NT2/D1 (cell line): Measurements from ENCODE around the gene PDIA6.
A peak's percentile ranks its signal among the peaks of the same experiment; 100 is the strongest.

ENCODE experiments used
- DNase-seq: peaks from one replicate; pipeline ENCODE4 v3.0.0-alpha.2; 2011; ENCODE audit warnings: low read depth, low spot score
- H3K27me3 ChIP-seq: 2 replicates; pipeline ENCODE4 v1.6.0; 2011; ENCODE audit warnings: mild to moderate bottlenecking; ENCODE audit not compliant: insufficient read length, insufficient read depth
- H3K36me3 ChIP-seq: 2 replicates; pipeline ENCODE4 v1.6.1; 2011; ENCODE audit warnings: mild to moderate bottlenecking, low read length, mixed read lengths; ENCODE audit not compliant: insufficient read depth, insufficient read length
- H3K4me1 ChIP-seq: 2 replicates; pipeline ENCODE4 v1.5.1; 2011; ENCODE audit not compliant: insufficient read depth, insufficient read length
- H3K4me3 ChIP-seq: 2 replicates; pipeline ENCODE4 v1.5.1; 2011; ENCODE audit warnings: low read depth; ENCODE audit not compliant: insufficient read length
- H3K9ac ChIP-seq: 2 replicates; pipeline ENCODE4 v1.6.0; 2011; ENCODE audit warnings: low read depth; ENCODE audit not compliant: insufficient read length
- H3K9me3 ChIP-seq: 2 replicates; pipeline ENCODE4 v1.5.1; 2011; ENCODE audit warnings: mild to moderate bottlenecking, low read length; ENCODE audit not compliant: insufficient read depth
- SUZ12 ChIP-seq: IDR thresholded peaks from 2 replicates; pipeline ENCODE4 v1.6.1; 2011; ENCODE audit not compliant: insufficient read length, insufficient read depth; ENCODE audit errors: extremely low read depth
- YY1 ChIP-seq: IDR thresholded peaks from 2 replicates; pipeline ENCODE4 v1.6.1; 2011; ENCODE audit not compliant: insufficient read length, insufficient read depth
- ZNF274 ChIP-seq: IDR thresholded peaks from 2 replicates; pipeline ENCODE4 v1.6.1; 2011; ENCODE audit warnings: mild to moderate bottlenecking, low read depth, low read length

PDIA6 gene

GRCh38 chr2:10847008-10847407 is 34.4 kb upstream of the PDIA6 start:
- peaks cover 4% of the 10 kb centered on the region; the same call in 1 of the 2 replicates for H3K9me3 ChIP-seq
- TF ChIP-seq YY1 (no peak), SUZ12 (no peak), ZNF274 (no peak)
- peaks cover 4% of the 10 kb centered on the region for H3K4me1 ChIP-seq
- H3K4me3 ChIP-seq = no peak overlapping the region
- H3K9ac ChIP-seq = no peak overlapping the region
- H3K36me3 ChIP-seq = no peaks in the 10 kb centered on the region
- H3K27me3 ChIP-seq = no peaks in the 10 kb centered on the region
- no peak for DNase-seq

- DNase-seq = no peak
- Histone ChIP-seq H3K27me3 (no peaks in the 10 kb centered on the region), H3K9ac (no peak overlapping the region), H3K36me3 (no peaks in the 10 kb centered on the region), H3K4me3 (no peak overlapping the region), H3K4me1 (peaks cover 4% of the 10 kb centered on the region), H3K9me3 (peaks cover 4% of the 10 kb centered on the region; the same call in 1 of the 2 replicates)
- TF ChIP-seq SUZ12 (no peak), YY1 (no peak), ZNF274 (no peak)
Observed at GRCh38 chr2:10846110-10846861, 33.7 kb upstream of the PDIA6 start.

GRCh38 chr2:10845640-10846039 is 33.1 kb upstream of the PDIA6 start:
- H3K9me3 ChIP-seq = peaks cover 4% of the 10 kb centered on the region; the same call in 1 of the 2 replicates

GRCh38 chr2:10844097-10844496 is 31.5 kb upstream of the PDIA6 start:
- Histone ChIP-seq H3K36me3 (no peaks in the 10 kb centered on the region), H3K27me3 (no peaks in the 10 kb centered on the region), H3K9me3 (peaks cover 4% of the 10 kb centered on the region; the same call in 1 of the 2 replicates), H3K4me3 (no peak overlapping the region), H3K9ac (no peak overlapping the region), H3K4me1 (peaks cover 8% of the 10 kb centered on the region)
- peak; percentile 57 for DNase-seq
- no peak for TF ChIP-seq SUZ12
- TF ChIP-seq ZNF274 = no peak
- TF ChIP-seq YY1 = no peak

More at GRCh38 chr2:10845640-10846039, 33.1 kb upstream of the PDIA6 start:
- TF ChIP-seq YY1 (no peak), SUZ12 (no peak), ZNF274 (no peak)
- DNase-seq = no peak
- Histone ChIP-seq H3K4me3 (no peak overlapping the region), H3K27me3 (no peaks in the 10 kb centered on the region), H3K9ac (no peak overlapping the region), H3K4me1 (peaks cover 4% of the 10 kb centered on the region), H3K36me3 (no peaks in the 10 kb centered on the region)

GRCh38 chr2:10842506-10842905 is 29.9 kb upstream of the PDIA6 start:
- Histone ChIP-seq H3K9me3 (peaks cover 4% of the 10 kb centered on the region; the same call in 1 of the 2 replicates), H3K27me3 (no peaks in the 10 kb centered on the region), H3K4me3 (no peak overlapping the region), H3K36me3 (no peaks in the 10 kb centered on the region), H3K4me1 (peaks cover 6% of the 10 kb centered on the region), H3K9ac (no peak overlapping the region)
- TF ChIP-seq YY1 (no peak), SUZ12 (no peak), ZNF274 (no peak)
- no peak for DNase-seq

GRCh38 chr2:10841547-10842219 is 29.1 kb upstream of the PDIA6 start:
- DNase-seq = no peak
- Histone ChIP-seq H3K27me3 (no peaks in the 10 kb centered on the region), H3K9me3 (peaks cover 4% of the 10 kb centered on the region; the same call in 1 of the 2 replicates), H3K4me1 (peaks cover 6% of the 10 kb centered on the region), H3K9ac (no peak overlapping the region), H3K4me3 (no peak overlapping the region), H3K36me3 (no peaks in the 10 kb centered on the region)
- TF ChIP-seq SUZ12 (no peak), YY1 (no peak), ZNF274 (no peak)

GRCh38 chr2:10839813-10840212 is 27.2 kb upstream of the PDIA6 start:
- DNase-seq = no peak
- Histone ChIP-seq H3K4me3 (no peak overlapping the region), H3K9ac (no peak overlapping the region), H3K36me3 (no peaks in the 10 kb centered on the region), H3K9me3 (peaks cover 4% of the 10 kb centered on the region; the same call in 1 of the 2 replicates), H3K4me1 (peaks cover 4% of the 10 kb centered on the region), H3K27me3 (no peaks in the 10 kb centered on the region)
- TF ChIP-seq YY1 (no peak), ZNF274 (no peak)
